Esophagus squamous epithelium (tissue), 4 donors: ENCODE data around the gene AOPEP.

Experiments used
- CTCF ChIP-seq, 6 experiments: fragments of 450-650 bp in 4 of 6; fragments of 200-600 bp in 2 of 6; sonication (generic) in 2 of 6; IDR thresholded peaks; one replicate each; pipeline ENCODE4 v1.5.1; 2016 to 2019; ENCODE audit warnings: antibody characterized with exemption in 6 of 6, mild to moderate bottlenecking in 4 of 6, moderate library complexity in 4 of 6
- POLR2A ChIP-seq, 4 donors: fragments of 450-650 bp; IDR thresholded peaks; one replicate each; pipeline ENCODE4 v1.6.1; 2017; ENCODE audit warnings: antibody characterized with exemption in 4 of 4, mild to moderate bottlenecking in 4 of 4, moderate library complexity in 3 of 4

- no peak for TF ChIP-seq CTCF (IDR thresholded peaks at IDR 0.05)
- no peak for TF ChIP-seq POLR2A (IDR thresholded peaks at IDR 0.05)
These were observed 30.7 kb downstream of the AOPEP start for GRCh38 chr9:94757158-94757557.
